A673 (cell line): ENCODE results near the gene NR2E1.

Experiments
- EZH2 ChIP-seq: fragments of 200-600 bp; sonication (generic); IDR thresholded peaks from 2 replicates; pipeline ENCODE4 v1.6.1; 2017; ENCODE audit warnings: borderline replicate concordance, low read depth, mild to moderate bottlenecking, mixed read lengths, antibody characterized with exemption, low read length; ENCODE audit not compliant: poor library complexity, severe bottlenecking
- TF ChIP-seq, protein P1 (sequence below): fragments of 300-800, 200-600 bp; sonication (generic); conservative IDR thresholded peaks from 2 replicates; pipeline ENCODE4 v1.5.1; 2017; ENCODE audit warnings: low read depth, mild to moderate bottlenecking, antibody characterized with exemption, low read length, moderate library complexity, mixed read lengths

- TF ChIP-seq, protein P1, sequence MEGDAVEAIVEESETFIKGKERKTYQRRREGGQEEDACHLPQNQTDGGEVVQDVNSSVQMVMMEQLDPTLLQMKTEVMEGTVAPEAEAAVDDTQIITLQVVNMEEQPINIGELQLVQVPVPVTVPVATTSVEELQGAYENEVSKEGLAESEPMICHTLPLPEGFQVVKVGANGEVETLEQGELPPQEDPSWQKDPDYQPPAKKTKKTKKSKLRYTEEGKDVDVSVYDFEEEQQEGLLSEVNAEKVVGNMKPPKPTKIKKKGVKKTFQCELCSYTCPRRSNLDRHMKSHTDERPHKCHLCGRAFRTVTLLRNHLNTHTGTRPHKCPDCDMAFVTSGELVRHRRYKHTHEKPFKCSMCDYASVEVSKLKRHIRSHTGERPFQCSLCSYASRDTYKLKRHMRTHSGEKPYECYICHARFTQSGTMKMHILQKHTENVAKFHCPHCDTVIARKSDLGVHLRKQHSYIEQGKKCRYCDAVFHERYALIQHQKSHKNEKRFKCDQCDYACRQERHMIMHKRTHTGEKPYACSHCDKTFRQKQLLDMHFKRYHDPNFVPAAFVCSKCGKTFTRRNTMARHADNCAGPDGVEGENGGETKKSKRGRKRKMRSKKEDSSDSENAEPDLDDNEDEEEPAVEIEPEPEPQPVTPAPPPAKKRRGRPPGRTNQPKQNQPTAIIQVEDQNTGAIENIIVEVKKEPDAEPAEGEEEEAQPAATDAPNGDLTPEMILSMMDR = no peak
- TF ChIP-seq EZH2 = no peak
Observed at GRCh38 chr6:108145639-108146038, 20.2 kb upstream of the NR2E1 start.
